ENCODE results near the gene ALPK1. TPM values are rescaled to one million over a fixed set of nuclear protein-coding genes. Genes with fewer than 3 reads are reported as not detected.

ALPK1 gene
- total RNA-seq, 1 donor from 2014 or later, result 1.4 TPM

DNA sequence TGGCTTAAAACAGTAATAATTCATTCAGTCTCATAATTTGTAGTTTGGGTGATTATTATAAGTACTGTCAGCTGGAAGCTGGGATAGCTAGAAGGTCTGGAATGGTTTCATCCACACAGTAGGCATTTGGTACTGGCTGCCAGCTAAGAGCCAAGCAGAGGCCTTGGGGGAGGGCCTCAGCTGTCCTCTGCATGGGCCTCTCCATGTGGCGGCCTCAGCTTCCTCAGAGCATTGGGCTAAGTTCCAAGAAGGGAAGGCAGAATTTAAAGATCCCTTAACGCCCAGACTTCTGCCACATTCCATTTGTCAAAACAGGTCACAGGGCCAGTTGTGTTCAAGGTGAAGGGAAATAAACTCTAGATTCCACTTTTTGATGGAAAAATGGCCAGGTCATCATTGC is 125.5 kb downstream of the ALPK1 start:
- Histone ChIP-seq H3K27me3 (ENCODE audit: insufficient read depth, low read length) (no peaks in the 10 kb centered on the region), H3K36me3 (ENCODE audit: insufficient read depth, low read length) (no peaks in the 10 kb centered on the region), H3K9me3 (ENCODE audit: insufficient read depth, low read depth, low read length) (peaks cover 3% of the 10 kb centered on the region), H2AFZ (ENCODE audit: low read depth, low read length) (no peak overlapping the region), H3K4me2 (ENCODE audit: low read length) (no peak overlapping the region), H3K27ac (ENCODE audit: low read depth, low read length) (no peak overlapping the region), H3K4me3 (ENCODE audit: insufficient read depth, low read depth, low read length) (no peak overlapping the region), H3K79me2 (ENCODE audit: insufficient read depth, low read length) (no peaks in the 10 kb centered on the region), H4K20me1 (ENCODE audit: insufficient read depth, low read length) (no peaks in the 10 kb centered on the region), H3K4me1 (ENCODE audit: insufficient read depth, low read length) (no peaks in the 10 kb centered on the region), H3K9ac (ENCODE audit: low read length) (no peak overlapping the region)
- Mint-ChIP-seq H3K36me3 (ENCODE audit: low read depth, unreplicated experiment) (no peaks in the 10 kb centered on the region), H3K9me3 (ENCODE audit: unreplicated experiment) (no peaks in the 10 kb centered on the region), H3K27me3 (ENCODE audit: low read depth, unreplicated experiment) (peaks cover 1% of the 10 kb centered on the region), H3K27ac (ENCODE audit: unreplicated experiment) (no peak overlapping the region), H3K4me1 (ENCODE audit: low read depth, unreplicated experiment) (peaks cover 3% of the 10 kb centered on the region), H3K4me3 (ENCODE audit: unreplicated experiment) (no peak overlapping the region)
- no peak for FAIRE-seq
- no peak for DNase-seq (ENCODE audit: low read depth)
- TF ChIP-seq, protein P1, sequence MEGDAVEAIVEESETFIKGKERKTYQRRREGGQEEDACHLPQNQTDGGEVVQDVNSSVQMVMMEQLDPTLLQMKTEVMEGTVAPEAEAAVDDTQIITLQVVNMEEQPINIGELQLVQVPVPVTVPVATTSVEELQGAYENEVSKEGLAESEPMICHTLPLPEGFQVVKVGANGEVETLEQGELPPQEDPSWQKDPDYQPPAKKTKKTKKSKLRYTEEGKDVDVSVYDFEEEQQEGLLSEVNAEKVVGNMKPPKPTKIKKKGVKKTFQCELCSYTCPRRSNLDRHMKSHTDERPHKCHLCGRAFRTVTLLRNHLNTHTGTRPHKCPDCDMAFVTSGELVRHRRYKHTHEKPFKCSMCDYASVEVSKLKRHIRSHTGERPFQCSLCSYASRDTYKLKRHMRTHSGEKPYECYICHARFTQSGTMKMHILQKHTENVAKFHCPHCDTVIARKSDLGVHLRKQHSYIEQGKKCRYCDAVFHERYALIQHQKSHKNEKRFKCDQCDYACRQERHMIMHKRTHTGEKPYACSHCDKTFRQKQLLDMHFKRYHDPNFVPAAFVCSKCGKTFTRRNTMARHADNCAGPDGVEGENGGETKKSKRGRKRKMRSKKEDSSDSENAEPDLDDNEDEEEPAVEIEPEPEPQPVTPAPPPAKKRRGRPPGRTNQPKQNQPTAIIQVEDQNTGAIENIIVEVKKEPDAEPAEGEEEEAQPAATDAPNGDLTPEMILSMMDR (IDR thresholded peaks at IDR 0.05; ENCODE audit: insufficient read depth, low read depth, low read length), result no peak
- no peak for TF ChIP-seq EZH2 (IDR thresholded peaks at IDR 0.05; ENCODE audit: insufficient read depth, low read length)

DNA sequence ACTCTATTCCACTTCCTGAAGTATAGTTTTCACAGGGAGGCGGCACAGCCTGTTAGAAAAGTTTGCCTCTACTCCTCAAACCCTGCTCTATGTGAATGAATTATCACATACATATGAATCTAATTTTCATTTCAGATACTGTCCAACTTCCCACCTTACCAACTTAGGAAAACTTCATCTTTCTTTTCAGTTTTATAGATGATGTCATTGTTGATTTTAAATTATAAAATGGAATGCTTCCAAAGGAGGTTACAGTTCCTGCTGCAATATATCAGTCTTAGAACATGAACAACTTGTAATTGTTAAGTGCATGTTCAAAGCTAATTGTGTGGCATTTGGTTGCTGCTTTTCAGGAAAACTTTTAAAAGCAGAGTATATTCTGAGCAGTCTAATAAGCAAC is 126.4 kb downstream of the ALPK1 start:
- H3K27ac Mint-ChIP-seq (ENCODE audit: unreplicated experiment), result no peak overlapping the region
- no peak for FAIRE-seq
- no peaks in the 10 kb centered on the region for H3K27me3 ChIP-seq (ENCODE audit: insufficient read depth, low read length)

DNA sequence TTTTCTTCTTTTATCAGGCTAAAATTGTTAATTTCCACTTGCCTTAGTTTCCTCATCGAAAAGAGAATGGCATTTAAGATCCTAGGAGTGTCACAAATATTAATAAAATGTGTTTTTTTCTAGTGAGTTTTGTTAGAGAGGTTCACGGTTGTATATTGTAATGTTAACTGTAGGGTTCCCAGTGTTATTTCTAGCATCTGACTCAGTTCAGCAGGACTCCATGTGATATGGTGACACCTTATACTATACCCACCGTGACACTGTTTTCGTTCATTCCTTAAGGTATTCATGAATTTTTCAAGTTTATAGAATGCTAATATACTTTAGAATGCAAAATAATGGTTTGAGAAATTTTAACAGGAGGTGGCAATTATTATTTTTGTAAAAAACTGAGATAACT is 128.7 kb downstream of the ALPK1 start:
- H4K20me1 ChIP-seq (ENCODE audit: insufficient read depth, low read length), result no peaks in the 10 kb centered on the region
- H3K4me3 ChIP-seq (ENCODE audit: insufficient read depth, low read depth, low read length), result no peak overlapping the region
- DNase-seq (ENCODE audit: low read depth) (no peak), FAIRE-seq (no peak)
- TF ChIP-seq EZH2 (IDR thresholded peaks at IDR 0.05; ENCODE audit: insufficient read depth, low read length), result no peak
- TF ChIP-seq, protein P1 (IDR thresholded peaks at IDR 0.05; ENCODE audit: insufficient read depth, low read depth, low read length), result no peak
- Mint-ChIP-seq H3K27ac (ENCODE audit: unreplicated experiment) (no peak overlapping the region), H3K36me3 (ENCODE audit: low read depth, unreplicated experiment) (no peaks in the 10 kb centered on the region), H3K4me1 (ENCODE audit: low read depth, unreplicated experiment) (peaks cover 3% of the 10 kb centered on the region), H3K27me3 (ENCODE audit: low read depth, unreplicated experiment) (peaks cover 6% of the 10 kb centered on the region), H3K4me3 (ENCODE audit: unreplicated experiment) (no peak overlapping the region), H3K9me3 (ENCODE audit: unreplicated experiment) (peaks cover 4% of the 10 kb centered on the region)
- no peak overlapping the region for H3K27ac ChIP-seq (ENCODE audit: low read depth, low read length)
- no peak overlapping the region for H2AFZ ChIP-seq (ENCODE audit: low read depth, low read length)
- H3K36me3 ChIP-seq (ENCODE audit: insufficient read depth, low read length), result no peaks in the 10 kb centered on the region
- no peak overlapping the region for H3K4me2 ChIP-seq (ENCODE audit: low read length)
- H3K27me3 ChIP-seq (ENCODE audit: insufficient read depth, low read length), result no peaks in the 10 kb centered on the region
- H3K79me2 ChIP-seq (ENCODE audit: insufficient read depth, low read length), result no peaks in the 10 kb centered on the region
- no peak overlapping the region for H3K9ac ChIP-seq (ENCODE audit: low read length)
- H3K4me1 ChIP-seq (ENCODE audit: insufficient read depth, low read length), result no peaks in the 10 kb centered on the region
- H3K9me3 ChIP-seq (ENCODE audit: insufficient read depth, low read depth, low read length), result no peaks in the 10 kb centered on the region

More for the DNA sequence above, 126.4 kb downstream of the ALPK1 start:
- DNase-seq (ENCODE audit: low read depth), result no peak
- Histone ChIP-seq H3K4me1 (ENCODE audit: insufficient read depth, low read length) (no peaks in the 10 kb centered on the region), H4K20me1 (ENCODE audit: insufficient read depth, low read length) (no peaks in the 10 kb centered on the region), H3K9me3 (ENCODE audit: insufficient read depth, low read depth, low read length) (no peaks in the 10 kb centered on the region), H2AFZ (ENCODE audit: low read depth, low read length) (no peak overlapping the region), H3K4me3 (ENCODE audit: insufficient read depth, low read depth, low read length) (no peak overlapping the region), H3K79me2 (ENCODE audit: insufficient read depth, low read length) (no peaks in the 10 kb centered on the region), H3K27ac (ENCODE audit: low read depth, low read length) (no peak overlapping the region), H3K4me2 (ENCODE audit: low read length) (no peak overlapping the region), H3K36me3 (ENCODE audit: insufficient read depth, low read length) (no peaks in the 10 kb centered on the region), H3K9ac (ENCODE audit: low read length) (no peak overlapping the region)
- no peaks in the 10 kb centered on the region for H3K9me3 Mint-ChIP-seq (ENCODE audit: unreplicated experiment)
- no peaks in the 10 kb centered on the region for H3K36me3 Mint-ChIP-seq (ENCODE audit: low read depth, unreplicated experiment)
- no peak overlapping the region for H3K4me3 Mint-ChIP-seq (ENCODE audit: unreplicated experiment)
- peaks cover 1% of the 10 kb centered on the region for H3K27me3 Mint-ChIP-seq (ENCODE audit: low read depth, unreplicated experiment)
- TF ChIP-seq EZH2 (IDR thresholded peaks at IDR 0.05; ENCODE audit: insufficient read depth, low read length), result no peak
- TF ChIP-seq, protein P1 (IDR thresholded peaks at IDR 0.05; ENCODE audit: insufficient read depth, low read depth, low read length), result no peak
- peaks cover 3% of the 10 kb centered on the region for H3K4me1 Mint-ChIP-seq (ENCODE audit: low read depth, unreplicated experiment)
